Measurements from ENCODE around the gene ANKZF1.

GRCh38 chr2:219285373-219285735 lies 55.7 kb downstream of the ANKZF1 start:
- TF ChIP-seq GATA2 (IDR thresholded peaks at IDR 0.05; ENCODE audit: low read depth, low read length), result no peak
- no peak for TF ChIP-seq GATA3 (IDR thresholded peaks at IDR 0.05; ENCODE audit: low read depth, low read length)

All from SH-SY5Y (cell line).